Ramos (cell line): ENCODE results near the gene ARHGAP24.
"Not testable (repeated sequence)": the region's sequence is repeated elsewhere in the genome, so short reads cannot be mapped to it uniquely, and the experiment has no call there.

Experiments used
- in situ Hi-C: fragments of 300-500 bp; cut with MboI; formaldehyde crosslinking; loops from one replicate; pipeline ENCODE4 v1.14.3; 2022; ENCODE audit warnings: low sequenced_read_pairs; ENCODE audit not compliant: unreplicated experiment

The ARHGAP24 gene

DNA sequence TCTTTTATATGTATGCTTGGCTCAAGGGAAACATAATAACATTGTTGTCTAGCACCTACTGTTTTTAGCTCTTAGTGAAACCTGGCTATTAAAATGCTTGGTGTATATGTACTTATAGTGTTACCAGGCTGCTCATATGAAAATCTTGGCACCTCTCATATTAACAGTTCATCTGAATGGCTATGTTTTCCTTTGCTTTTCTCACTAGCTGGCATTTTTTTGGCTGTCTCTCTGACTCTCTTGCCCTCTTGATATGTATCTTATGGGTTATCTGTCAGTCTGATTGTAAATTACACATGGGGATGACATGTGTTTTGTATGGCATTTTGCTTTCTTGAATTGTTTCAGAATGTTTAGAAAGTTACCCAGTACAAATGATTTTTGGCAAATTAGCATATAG lies 158.0 kb downstream of the ARHGAP24 start:
- in situ Hi-C loops, result no loop called here

DNA sequence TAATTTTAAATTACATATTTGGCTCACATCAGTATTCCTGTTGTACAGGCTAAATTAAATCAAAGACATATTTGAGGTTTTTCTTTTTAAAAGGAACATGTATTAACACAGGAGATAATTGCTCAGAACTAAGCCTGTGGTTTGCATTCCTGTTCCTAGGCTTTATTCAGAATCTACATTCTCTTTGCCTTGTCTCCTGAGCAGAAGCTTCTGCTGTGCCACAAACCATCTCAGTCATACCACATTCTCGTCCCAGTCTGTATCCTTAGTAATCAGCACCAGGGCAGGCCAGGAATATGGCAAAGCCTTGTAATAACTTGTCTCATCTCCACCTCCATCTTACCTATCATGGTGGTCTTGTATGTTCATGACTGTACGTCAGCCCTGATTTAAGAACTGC lies 162.8 kb downstream of the ARHGAP24 start:
- in situ Hi-C loops, result no loop called here

DNA sequence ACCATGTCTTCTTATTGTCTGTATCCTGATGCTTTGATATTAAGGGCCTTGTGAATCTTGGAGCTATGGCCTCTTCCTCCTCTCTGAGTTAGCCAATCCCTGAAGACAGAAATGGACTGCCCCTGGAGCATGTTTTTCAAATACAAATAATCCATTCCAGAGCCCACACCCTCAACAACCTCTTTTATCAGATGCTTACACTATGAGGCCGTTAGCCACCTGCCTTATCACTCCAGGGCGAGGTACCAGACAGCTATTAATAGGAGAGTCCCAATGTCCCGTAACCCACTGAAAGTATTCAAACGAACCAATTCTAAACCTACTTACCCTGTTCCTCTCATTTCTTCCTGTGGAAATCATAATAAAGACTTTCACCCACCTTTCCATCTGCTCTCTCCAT lies 165.0 kb downstream of the ARHGAP24 start:
- in situ Hi-C loops, result no loop called here

DNA sequence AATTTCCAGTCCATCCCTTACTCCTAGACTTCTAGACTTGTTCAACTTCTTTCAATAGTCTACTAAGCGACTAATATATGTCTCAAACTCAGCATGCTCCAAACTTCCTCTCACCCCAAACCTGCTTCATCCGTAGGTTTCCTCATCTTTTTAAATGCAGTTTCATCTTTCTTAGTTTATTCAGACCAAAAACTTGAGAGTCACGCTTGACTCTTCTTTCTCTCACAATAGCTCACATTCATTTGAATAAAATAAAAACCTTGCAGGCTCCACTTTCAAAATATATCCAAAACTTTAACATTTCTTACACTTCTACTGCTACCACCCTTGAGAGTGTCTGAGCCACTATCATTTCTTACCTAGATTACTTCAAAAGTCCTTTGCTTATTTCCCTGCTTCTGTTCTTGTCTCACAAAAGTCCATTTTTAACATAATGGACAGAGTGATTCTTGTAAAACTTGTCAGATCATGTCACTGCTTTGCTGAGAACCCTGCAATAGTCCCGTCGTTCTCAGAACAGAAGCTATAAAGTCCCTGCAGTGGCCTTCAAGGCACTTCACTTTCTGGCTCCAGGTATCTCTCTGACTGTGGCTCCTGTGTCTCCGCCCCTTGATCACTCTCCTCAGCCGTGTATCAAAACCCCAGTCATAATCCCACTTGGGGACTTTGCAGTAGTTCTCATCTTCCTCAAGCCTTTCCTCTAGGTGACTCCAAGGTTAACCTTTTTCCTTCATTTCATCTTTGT lies 167.6 kb downstream of the ARHGAP24 start:
- in situ Hi-C loops, result no loop called here

DNA sequence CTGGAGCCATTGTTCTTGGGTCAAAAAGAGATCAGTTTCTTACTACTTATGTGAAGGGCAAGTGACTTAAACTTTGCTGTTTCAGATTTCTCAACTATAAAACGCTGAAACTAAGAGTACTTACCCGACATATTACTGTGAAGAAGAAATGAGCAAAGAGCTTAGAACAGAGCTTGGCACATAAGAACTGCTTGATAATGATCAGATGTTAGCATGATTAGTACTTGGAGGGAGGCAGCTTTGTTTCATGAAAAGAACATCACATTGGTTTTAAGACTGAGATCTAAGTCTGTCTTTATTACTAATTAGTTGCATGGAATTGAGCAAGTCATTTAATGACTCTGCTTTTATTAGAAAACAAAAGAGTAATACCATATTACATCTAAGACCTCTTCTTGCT lies 169.1 kb downstream of the ARHGAP24 start:
- in situ Hi-C loops, result no loop called here

DNA sequence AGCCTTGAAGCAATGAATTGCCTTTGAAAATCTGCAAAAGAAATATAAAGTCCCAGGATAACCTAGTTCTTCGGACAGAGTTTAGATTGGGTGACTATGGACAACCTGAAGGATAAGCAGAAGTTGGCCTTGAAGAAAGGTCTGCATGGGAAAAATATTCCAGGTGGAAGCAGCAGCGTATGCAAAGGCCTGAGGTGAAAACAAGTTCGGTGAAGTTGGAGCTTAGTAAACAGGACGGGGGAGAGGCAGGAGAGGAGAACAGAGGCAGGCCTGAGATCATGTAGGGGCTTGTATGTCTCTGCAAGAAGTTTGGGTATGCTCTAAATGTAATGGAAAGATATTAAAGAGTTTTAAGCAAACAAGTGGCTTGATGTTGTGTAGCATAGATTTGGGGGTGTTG lies 176.0 kb downstream of the ARHGAP24 start:
- in situ Hi-C loops, result no loop called here

DNA sequence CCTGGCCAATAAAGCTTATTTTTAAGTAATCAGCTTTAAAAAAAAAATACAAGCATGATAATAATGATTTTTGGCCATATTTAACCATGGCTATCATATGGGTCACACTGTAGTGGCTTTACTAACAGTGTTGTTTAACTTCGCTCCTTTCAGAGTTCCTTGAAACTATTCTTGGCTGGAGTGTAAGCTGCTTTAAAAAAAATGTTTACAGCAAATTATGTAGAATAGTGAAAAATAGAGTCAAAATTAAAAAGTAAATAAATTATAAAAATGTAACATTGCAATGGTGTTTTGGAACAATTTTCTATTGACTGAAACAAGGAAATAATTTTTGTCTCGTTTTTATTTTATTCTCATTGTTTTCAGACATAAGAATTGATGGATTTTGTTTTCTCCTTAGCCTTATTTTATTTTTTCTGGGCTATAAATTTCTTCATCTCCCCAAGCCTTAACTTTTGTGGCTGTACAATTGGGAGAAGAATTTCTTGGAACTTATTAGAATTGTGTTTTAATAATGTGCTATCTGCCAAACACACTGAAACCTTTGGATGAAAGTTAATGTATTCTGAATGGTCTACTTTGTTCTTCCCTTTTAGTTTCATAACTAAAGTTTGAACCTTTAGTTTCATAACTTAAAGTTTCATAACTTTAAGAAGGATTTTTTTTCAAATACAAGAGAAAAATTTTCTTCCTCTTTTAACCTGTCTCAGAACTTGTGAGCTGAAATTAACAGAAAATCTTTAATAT lies 182.0 kb downstream of the ARHGAP24 start:
- in situ Hi-C loops, result no loop called here

DNA sequence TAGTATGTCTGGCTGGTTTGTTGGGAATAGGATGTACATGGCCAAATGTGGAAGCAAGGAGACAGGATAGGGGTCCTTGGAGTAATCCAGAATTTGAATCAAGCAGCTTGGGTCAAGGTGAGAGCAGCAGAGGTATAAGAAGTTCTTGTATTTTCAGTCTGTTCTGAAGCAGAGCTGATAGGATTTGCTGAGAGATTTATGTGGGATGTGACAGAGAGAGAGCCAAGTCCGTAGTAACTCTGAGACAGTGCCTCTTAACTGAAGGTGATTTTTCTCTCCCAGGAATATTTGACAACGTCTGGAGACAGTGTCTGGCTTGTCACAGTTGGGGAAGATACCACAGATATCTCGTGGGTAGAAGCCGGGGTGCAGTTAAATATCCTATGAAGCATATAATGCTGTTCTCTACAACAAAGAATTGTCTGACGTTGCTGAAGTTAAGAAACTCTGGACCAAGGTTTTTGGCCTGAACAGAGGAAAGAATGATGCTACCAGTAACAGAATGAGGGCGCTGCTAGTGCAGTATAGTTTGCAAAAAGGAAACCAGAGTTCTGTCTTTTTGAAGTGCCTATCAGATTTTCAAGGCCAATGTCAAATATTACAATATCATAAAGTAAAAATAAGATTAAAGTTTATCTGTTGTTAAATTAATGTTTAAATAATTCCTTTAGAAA lies 184.0 kb downstream of the ARHGAP24 start:
- in situ Hi-C loops, result no loop called here

DNA sequence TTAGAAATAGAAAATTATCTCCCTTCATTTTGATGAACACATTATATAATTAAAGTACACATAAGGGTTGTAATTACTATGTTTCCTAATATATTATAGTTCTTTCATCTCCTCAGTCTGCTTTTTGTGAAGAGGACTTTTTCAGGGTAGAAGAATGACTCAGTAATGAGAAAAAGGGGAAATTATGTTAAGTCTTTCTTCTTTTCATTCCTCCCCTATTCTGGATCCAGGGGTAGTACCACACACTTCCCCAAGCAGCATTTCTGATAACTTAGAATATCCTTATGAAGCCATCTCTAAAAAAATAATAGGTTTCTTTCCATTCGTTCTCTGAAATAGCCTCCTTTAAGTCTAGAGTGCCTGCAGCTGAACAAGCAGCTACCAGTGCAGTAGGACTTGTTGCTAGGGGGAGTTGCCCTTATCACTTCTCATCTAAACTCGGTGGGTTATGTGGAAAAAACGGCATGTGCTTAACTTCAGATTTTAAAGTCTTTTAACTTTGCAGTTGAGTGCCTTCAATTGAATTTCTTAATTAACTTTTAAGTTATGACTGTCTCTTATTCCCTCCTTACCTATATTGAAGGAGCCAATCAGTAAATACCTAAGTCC lies 184.8 kb downstream of the ARHGAP24 start:
- in situ Hi-C loops, result no loop called here

DNA sequence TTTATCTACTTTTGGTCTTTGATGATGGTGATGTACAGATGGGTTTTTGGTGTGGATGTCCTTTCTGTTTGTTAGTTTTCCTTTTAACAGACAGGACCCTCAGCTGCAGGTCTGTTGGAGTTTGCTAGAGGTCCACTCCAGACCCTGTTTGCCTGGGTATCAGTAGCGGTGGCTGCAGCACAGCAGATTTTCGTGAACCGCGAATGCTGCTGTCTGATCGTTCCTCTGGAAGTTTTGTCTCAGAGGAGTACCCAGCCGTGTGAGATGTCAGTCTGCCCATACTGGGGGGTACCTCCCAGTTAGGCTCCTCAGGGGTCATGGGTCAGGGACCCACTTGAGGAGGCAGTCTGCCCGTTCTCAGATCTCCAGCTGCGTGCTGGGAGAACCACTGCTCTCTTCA lies 191.7 kb downstream of the ARHGAP24 start:
- in situ Hi-C loops, result not testable (repeated sequence)

DNA sequence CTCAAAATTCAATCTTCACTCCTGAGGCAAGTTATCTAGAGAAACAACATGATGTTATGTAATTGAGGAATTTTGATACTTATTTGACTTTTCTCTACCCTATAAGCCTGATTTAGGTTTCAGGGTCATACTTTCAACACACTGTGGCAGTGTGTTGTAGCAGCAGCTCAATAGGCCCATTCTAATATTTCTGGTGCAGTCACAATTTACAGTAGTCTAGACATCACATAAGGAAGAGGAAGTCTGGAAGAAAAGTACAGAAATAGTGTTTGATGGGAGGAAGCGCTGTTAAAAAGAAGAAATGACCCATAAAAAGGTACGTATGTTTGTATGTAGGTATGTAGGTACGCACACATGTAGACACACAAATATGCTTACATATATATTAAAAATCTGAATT lies 194.3 kb downstream of the ARHGAP24 start:
- in situ Hi-C loops, result no loop called here

DNA sequence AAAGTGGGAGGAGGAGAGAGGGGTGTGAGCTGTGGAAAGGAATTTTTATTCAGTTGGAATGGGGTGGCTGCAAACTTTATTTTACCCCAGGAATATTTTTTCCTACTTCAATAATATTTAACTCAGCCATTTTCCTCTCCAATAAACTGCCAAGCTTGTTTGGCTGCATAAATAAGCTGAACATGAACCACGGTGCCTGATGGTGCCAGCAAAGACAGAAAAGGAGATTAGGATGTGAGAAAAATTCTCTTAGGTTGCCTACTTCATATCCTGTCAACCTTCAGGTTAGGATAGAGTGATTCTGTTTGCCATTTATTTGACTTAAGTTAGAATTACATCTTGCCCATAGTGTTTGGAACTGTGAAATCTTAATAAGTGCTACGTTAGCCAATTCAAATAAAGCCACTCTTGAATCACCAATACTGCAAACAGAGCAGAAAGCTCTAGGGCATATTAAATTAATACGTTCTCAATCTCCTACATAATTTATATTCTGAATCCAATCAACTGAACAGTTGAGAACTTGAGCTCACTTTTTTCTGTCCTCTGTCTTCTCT lies 195.1 kb downstream of the ARHGAP24 start:
- in situ Hi-C loops, result no loop called here

DNA sequence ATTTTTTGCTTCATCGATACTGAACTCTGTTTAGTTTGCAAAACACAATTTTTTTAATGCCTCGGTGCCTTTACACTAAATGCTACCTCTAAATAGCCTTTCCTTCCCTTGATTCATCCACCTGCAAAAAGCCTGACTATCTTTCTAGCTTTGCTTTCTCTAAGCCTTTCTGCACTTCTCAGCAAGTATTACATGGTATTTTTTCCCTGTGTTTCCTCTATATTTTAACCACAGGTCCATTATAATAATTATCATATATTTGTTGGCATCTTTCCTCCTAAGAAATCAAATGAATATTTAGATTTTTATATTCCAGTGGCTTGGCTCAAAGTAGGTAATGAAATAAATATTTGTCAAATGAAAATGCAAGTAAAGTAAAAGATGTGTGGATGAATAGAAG lies 196.2 kb downstream of the ARHGAP24 start:
- in situ Hi-C loops, result no loop called here

DNA sequence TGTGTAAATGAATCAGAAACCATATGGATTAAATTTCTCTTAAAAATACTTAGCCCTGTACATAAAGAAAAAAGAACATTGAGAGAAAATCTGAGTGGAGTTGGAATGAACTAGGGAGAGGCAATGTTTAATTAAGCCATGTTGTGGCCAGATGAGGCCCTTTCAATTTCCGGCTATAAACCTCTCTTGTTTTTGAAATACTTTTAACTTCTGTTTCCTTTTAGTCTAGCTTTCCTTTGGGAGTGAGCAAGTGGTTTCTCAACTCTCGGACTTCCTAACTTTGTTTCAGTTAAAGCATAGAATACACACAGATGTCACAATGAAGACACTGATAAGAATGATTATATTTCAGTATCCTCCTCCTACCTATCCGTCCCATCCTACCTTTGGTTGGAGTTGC lies 197.2 kb downstream of the ARHGAP24 start:
- in situ Hi-C loops, result no loop called here

DNA sequence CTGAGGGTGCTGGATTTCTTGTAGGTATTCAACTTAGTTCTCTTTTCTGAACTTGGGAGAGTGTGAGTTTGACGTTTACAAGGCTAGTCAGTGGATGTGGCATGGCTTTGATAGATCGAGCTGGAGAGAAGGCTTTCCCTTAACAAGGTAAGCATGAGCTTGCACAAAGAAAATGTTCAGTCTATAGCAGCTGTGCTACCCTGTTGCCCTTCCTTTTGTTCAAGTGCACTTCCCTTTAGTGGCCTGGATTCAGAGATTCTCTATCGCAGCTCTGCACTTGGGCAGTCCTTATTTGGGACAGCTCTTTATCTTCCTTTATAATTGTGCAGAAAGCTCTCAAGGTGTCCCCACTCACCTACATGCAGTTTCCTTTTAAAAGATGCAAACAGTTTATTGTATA lies 198.0 kb downstream of the ARHGAP24 start:
- in situ Hi-C loops, result no loop called here

DNA sequence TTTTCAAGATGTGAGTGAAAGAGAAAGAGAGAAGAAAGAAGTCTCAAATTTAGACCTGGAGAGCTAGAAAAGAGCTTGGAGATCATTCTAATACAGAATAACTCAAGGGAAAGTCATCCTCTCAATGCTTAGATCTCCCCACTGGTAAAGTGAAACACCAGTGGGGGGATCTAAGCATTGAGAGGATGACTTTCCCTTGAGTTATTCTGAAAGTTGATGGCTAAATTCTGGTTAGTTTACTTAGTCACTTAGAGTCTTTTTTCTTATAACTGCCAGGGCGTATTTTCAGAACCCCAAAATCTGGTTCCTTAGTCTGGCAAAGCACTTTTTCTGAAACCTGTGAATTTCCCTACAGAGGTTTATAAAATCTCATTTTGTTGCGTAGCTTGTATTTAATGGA lies 198.6 kb downstream of the ARHGAP24 start:
- in situ Hi-C loops, result no loop called here

DNA sequence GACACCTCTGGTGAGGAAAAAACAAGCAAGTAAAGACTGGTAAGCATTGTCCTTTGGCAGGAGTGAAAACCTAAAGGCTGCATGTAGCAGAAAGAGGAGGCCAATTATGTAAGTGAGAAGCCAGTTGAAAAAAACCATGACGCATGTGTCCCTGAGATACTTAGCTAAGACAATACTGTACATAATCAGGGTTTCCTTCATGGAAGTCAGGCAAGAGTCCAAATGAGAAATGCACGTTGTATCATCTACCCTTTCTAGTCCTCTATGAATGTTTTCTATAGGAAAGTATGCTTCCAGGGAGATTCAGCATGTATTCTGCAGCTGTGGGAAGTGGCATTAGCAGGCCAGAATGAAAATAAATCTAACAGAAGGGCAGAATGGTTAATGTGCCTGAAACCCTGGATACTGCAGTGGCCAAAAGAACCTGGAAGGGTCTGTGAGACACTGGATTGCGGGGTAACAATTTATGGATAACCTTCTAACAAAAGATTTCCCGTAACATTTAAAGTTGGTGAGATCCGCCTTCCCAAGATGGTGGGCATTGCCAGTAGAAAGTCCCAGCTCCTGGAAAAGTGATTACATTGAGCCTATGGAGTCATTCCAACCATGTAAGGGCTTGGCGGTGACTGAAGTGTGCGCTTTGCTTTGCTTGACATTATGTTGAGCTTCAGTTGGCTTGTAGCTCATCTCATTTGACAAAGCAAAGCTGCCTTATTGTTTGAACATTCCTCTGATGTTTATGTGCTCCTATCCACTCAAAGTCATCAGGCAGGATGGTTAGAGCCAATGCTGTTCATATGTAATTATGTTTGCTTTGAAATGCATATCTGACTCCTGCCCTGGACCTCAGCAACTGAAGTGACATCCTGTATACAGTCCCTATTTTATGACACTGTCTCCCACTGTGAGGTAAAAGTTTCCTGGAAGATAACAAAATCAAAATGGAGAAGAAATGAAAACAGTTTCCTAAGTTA lies 200.4 kb downstream of the ARHGAP24 start:
- in situ Hi-C loops, result no loop called here

DNA sequence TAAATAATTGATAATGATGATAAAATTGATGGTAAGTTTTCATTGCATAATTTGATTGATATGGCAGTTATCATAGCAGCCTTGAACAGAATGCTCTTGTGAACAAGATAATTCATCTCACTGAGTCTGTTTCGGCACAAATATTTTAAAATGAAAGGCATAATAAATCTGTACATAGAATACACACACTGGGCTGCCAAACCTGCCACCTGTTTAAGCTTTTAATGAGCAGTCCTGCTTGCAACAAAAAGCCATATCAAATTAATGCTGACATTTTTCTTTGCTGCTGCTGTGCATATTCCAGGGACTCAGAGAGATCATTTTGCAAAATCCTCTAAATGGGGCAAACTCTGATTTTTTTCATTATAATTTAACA lies 201.1 kb downstream of the ARHGAP24 start:
- in situ Hi-C loops, result no loop called here

DNA sequence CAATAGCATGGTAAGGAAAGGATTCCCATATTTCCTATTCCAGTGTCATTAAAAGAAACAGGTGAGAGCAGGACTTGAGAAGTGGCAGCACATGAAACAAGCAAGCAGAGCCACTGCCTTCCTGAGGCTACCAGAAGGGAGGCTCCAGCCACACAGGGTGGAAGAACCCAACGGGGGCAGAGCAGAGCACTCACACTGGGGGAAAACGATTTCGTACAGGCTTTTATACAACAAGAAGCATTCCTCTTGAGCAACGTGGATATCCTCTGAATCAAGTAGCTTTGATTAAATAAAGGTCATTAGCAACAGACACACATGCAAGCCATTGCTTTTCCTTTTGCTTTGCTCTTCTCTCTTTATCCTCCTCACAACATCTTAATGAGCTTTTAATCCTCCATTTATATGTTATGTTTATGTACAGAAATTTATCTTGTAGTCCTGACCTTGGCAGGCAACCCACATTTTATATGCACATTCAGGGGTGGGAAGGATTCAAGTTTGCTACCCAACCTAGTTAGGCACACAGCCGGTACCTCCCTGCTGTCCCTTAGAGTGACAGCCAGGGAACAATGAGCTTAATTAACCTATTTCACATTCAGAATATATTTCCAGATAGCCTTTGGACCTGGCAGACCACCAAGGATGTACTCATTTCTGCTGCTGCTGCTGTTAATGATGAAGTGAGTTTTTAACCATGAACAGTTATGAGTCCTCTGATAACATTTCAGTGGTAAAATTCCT lies 202.1 kb downstream of the ARHGAP24 start:
- in situ Hi-C loops, result no loop called here
